GM23338 (cell line): Measurements from ENCODE around the gene MLST8. TPM values are rescaled to one million over a fixed set of nuclear protein-coding genes. Genes with fewer than 3 reads are reported as not detected.

Source experiments
- ATAC-seq: fragments of 200-7000 bp; cut with Tn5 transposase; 3 replicates; pipeline ENCODE4 v1.9.1; 2020
- DNase-seq: peaks from one replicate; pipeline ENCODE4 v3.0.0-alpha.2; 2015; ENCODE audit warnings: low spot score
- H2AFZ ChIP-seq: fragments of 200-600 bp; sonication (generic); 2 replicates; pipeline ENCODE4 v1.8.0; 2016; ENCODE audit warnings: antibody characterized with exemption, mild to moderate bottlenecking, moderate library complexity
- H3F3A ChIP-seq: fragments of 200-600 bp; sonication (generic); replicated peaks from 2 replicates; pipeline ENCODE4 v1.8.0; 2017; ENCODE audit warnings: antibody characterized with exemption, mixed run types, low read depth
- H3K27ac ChIP-seq: fragments of 200-600 bp; sonication (generic); 2 replicates; pipeline ENCODE4 v1.6.1; 2016; ENCODE audit warnings: low read depth
- H3K27me3 ChIP-seq: fragments of 200-600 bp; sonication (generic); 2 replicates; pipeline ENCODE4 v1.8.0; 2016; ENCODE audit warnings: mild to moderate bottlenecking, mixed run types, moderate library complexity; ENCODE audit not compliant: insufficient read depth
- H3K36me3 ChIP-seq: fragments of 200-600 bp; sonication (generic); 2 replicates; pipeline ENCODE4 v1.8.0; 2016; ENCODE audit warnings: mild to moderate bottlenecking; ENCODE audit not compliant: insufficient read depth
- H3K4me1 ChIP-seq: fragments of 200-600 bp; sonication (generic); 2 replicates; pipeline ENCODE4 v1.8.0; 2016; ENCODE audit warnings: mild to moderate bottlenecking, moderate library complexity; ENCODE audit not compliant: insufficient read depth
- H3K4me2 ChIP-seq: fragments of 200-600 bp; sonication (generic); 2 replicates; pipeline ENCODE4 v1.7.1; 2017; ENCODE audit warnings: mixed run types
- H3K4me3 ChIP-seq: fragments of 200-600 bp; sonication (generic); 2 replicates; pipeline ENCODE4 v1.6.1; 2016; ENCODE audit warnings: mixed run types
- H3K79me2 ChIP-seq: fragments of 200-600 bp; sonication (generic); replicated peaks from 2 replicates; pipeline ENCODE4 v1.8.0; 2017; ENCODE audit warnings: mild to moderate bottlenecking; ENCODE audit not compliant: insufficient read depth
- H3K9me2 ChIP-seq: fragments of 200-600 bp; sonication (generic); 2 replicates; pipeline ENCODE4 v1.8.0; 2017; ENCODE audit not compliant: insufficient read depth
- H4K20me1 ChIP-seq: fragments of 200-600 bp; sonication (generic); replicated peaks from 2 replicates; pipeline ENCODE4 v1.8.0; 2017; ENCODE audit warnings: mild to moderate bottlenecking; ENCODE audit not compliant: insufficient read depth
- H3K27ac Mint-ChIP-seq: 2 replicates; pipeline ENCODE4 v1.8.0; 2020; ENCODE audit warnings: inconsistent platforms, mild to moderate bottlenecking, moderate library complexity, mixed read lengths
- H3K27me3 Mint-ChIP-seq: 3 replicates; pipeline ENCODE4 v1.8.0; 2022; ENCODE audit warnings: low read depth, mild to moderate bottlenecking, moderate library complexity, mixed read lengths, inconsistent platforms; ENCODE audit not compliant: insufficient read depth, poor library complexity
- H3K36me3 Mint-ChIP-seq: 3 replicates; pipeline ENCODE4 v1.8.0; 2021; ENCODE audit warnings: low read depth, mild to moderate bottlenecking, inconsistent platforms, moderate library complexity, mixed read lengths
- H3K4me1 Mint-ChIP-seq: 3 replicates; pipeline ENCODE4 v1.8.0; 2020; ENCODE audit warnings: mild to moderate bottlenecking, inconsistent platforms, mixed read lengths
- H3K4me3 Mint-ChIP-seq: 3 replicates; pipeline ENCODE4 v1.8.0; 2021; ENCODE audit warnings: moderate library complexity, mild to moderate bottlenecking, inconsistent platforms, mixed read lengths
- H3K9me3 Mint-ChIP-seq: 3 replicates; pipeline ENCODE4 v1.8.0; 2020; ENCODE audit warnings: moderate library complexity, mild to moderate bottlenecking, inconsistent platforms, mixed read lengths
- ETS1 ChIP-seq: IDR thresholded peaks from 2 replicates; pipeline ENCODE4 v1.6.1; 2016; ENCODE audit warnings: antibody characterized with exemption
- EZH2 ChIP-seq: fragments of 200-600 bp; sonication (generic); IDR thresholded peaks from one replicate; pipeline ENCODE4 v1.8.0; 2017; ENCODE audit warnings: antibody characterized with exemption, mild to moderate bottlenecking, low read depth; ENCODE audit not compliant: unreplicated experiment
- EZH2phosphoT487 ChIP-seq: fragments of 200-600 bp; sonication (generic); IDR thresholded peaks from one replicate; pipeline ENCODE4 v1.8.1; 2018; ENCODE audit warnings: antibody characterized with exemption; ENCODE audit not compliant: unreplicated experiment
- JUNB ChIP-seq: IDR thresholded peaks from one replicate; pipeline ENCODE4 v1.6.1; 2016; ENCODE audit warnings: antibody characterized with exemption; ENCODE audit not compliant: unreplicated experiment
- NANOG ChIP-seq: IDR thresholded peaks from 2 replicates; pipeline ENCODE4 v1.6.1; 2016; ENCODE audit warnings: antibody characterized with exemption, borderline replicate concordance
- POLR2AphosphoS5 ChIP-seq: IDR thresholded peaks from 2 replicates; pipeline ENCODE4 v1.6.1; 2016; ENCODE audit warnings: antibody characterized with exemption, low read depth
- ZNF114 ChIP-seq: fragments of 250-450 bp; sonication (Bioruptor Pico); IDR thresholded peaks from 2 replicates; pipeline ENCODE4 v1.5.0; 2020; ENCODE audit warnings: mild to moderate bottlenecking, moderate library complexity
- ZNF331 ChIP-seq: fragments of 250-450 bp; sonication (Bioruptor Pico); IDR thresholded peaks from 2 replicates; pipeline ENCODE4 v1.5.0; 2020; ENCODE audit warnings: low read depth, mild to moderate bottlenecking, moderate library complexity
- polyA plus RNA-seq: library from polyadenylated mRNA; unstranded; fragments of >200 nt; fragmentation: Nextera tagmentation; extraction: Ambion mirVana; gene quantifications from 2 replicates; pipeline ENCODE4 v1.2.1, GENCODE V29; 2016
- total RNA-seq: library from RNA; depleted of rRNA; stranded (reverse); fragments of >200 nt; shearing (Covaris generic); gene quantifications from 2 replicates; pipeline ENCODE4 v1.2.3, GENCODE V29; 2014
- TF ChIP-seq, protein P1 (sequence below): fragments of 250-450 bp; sonication (Bioruptor Pico); IDR thresholded peaks from 2 replicates; pipeline ENCODE4 v1.5.0; 2020; ENCODE audit warnings: mild to moderate bottlenecking, moderate library complexity

Gene MLST8
- total and polyA plus RNA-seq, 2 experiments from 2014 or later: 58.8 to 138 TPM

GRCh38 chr16:2160915-2161551 lies 44.2 kb upstream of the MLST8 start (continued):
- TF ChIP-seq, protein P1, sequence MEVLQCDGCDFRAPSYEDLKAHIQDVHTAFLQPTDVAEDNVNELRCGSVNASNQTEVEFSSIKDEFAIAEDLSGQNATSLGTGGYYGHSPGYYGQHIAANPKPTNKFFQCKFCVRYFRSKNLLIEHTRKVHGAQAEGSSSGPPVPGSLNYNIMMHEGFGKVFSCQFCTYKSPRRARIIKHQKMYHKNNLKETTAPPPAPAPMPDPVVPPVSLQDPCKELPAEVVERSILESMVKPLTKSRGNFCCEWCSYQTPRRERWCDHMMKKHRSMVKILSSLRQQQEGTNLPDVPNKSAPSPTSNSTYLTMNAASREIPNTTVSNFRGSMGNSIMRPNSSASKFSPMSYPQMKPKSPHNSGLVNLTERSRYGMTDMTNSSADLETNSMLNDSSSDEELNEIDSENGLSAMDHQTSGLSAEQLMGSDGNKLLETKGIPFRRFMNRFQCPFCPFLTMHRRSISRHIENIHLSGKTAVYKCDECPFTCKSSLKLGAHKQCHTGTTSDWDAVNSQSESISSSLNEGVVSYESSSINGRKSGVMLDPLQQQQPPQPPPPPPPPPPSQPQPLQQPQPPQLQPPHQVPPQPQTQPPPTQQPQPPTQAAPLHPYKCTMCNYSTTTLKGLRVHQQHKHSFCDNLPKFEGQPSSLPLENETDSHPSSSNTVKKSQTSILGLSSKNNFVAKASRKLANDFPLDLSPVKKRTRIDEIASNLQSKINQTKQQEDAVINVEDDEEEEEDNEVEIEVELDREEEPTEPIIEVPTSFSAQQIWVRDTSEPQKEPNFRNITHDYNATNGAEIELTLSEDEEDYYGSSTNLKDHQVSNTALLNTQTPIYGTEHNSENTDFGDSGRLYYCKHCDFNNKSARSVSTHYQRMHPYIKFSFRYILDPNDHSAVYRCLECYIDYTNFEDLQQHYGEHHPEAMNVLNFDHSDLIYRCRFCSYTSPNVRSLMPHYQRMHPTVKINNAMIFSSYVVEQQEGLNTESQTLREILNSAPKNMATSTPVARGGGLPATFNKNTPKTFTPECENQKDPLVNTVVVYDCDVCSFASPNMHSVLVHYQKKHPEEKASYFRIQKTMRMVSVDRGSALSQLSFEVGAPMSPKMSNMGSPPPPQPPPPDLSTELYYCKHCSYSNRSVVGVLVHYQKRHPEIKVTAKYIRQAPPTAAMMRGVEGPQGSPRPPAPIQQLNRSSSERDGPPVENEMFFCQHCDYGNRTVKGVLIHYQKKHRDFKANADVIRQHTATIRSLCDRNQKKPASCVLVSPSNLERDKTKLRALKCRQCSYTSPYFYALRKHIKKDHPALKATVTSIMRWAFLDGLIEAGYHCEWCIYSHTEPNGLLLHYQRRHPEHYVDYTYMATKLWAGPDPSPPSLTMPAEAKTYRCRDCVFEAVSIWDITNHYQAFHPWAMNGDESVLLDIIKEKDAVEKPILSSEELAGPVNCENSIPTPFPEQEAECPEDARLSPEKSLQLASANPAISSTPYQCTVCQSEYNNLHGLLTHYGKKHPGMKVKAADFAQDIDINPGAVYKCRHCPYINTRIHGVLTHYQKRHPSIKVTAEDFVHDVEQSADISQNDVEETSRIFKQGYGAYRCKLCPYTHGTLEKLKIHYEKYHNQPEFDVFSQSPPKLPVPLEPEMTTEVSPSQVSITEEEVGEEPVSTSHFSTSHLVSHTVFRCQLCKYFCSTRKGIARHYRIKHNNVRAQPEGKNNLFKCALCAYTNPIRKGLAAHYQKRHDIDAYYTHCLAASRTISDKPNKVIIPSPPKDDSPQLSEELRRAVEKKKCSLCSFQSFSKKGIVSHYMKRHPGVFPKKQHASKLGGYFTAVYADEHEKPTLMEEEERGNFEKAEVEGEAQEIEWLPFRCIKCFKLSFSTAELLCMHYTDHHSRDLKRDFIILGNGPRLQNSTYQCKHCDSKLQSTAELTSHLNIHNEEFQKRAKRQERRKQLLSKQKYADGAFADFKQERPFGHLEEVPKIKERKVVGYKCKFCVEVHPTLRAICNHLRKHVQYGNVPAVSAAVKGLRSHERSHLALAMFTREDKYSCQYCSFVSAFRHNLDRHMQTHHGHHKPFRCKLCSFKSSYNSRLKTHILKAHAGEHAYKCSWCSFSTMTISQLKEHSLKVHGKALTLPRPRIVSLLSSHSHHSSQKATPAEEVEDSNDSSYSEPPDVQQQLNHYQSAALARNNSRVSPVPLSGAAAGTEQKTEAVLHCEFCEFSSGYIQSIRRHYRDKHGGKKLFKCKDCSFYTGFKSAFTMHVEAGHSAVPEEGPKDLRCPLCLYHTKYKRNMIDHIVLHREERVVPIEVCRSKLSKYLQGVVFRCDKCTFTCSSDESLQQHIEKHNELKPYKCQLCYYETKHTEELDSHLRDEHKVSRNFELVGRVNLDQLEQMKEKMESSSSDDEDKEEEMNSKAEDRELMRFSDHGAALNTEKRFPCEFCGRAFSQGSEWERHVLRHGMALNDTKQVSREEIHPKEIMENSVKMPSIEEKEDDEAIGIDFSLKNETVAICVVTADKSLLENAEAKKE (CRISPR knock-in tag): no peak
- TF ChIP-seq ZNF114 (CRISPR knock-in tag): no peak
- no peak for TF ChIP-seq EZH2phosphoT487
- no peak for TF ChIP-seq ETS1
- no peak for TF ChIP-seq EZH2
- TF ChIP-seq POLR2AphosphoS5: no peak
- TF ChIP-seq NANOG: no peak

DNA sequence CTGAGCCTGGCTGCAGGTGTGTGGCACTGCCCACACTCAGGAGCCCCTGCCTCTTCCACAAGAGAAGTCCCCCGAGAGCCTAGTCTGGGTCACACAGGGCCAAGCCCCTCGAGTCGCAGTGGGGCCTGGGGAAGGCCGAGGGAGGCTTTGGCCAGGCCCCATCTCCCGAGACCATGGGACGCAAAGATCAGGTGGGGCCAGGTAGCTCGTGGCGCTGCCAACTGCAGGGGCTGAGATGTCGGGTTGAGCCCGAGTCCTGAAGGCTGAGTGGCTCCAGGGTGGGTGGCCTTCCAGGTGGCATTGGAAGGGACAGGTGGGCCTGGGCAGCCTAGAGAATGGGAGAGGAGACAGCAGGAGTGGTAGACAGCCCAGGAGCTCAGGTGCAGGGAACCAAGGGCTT lies 43.3 kb upstream of the MLST8 start:
- H2AFZ ChIP-seq: no peak overlapping the region
- peaks cover 4% of the 10 kb centered on the region; the same call in 1 of the 2 replicates for H3K36me3 ChIP-seq
- no peaks in the 10 kb centered on the region for H3K27me3 ChIP-seq
- H3K9me2 ChIP-seq: no peaks in the 10 kb centered on the region
- Mint-ChIP-seq H3K4me3 (no peak overlapping the region), H3K27me3 (peaks cover 18% of the 10 kb centered on the region), H3K9me3 (no peaks in the 10 kb centered on the region; the same call in 2 of the 3 replicates), H3K36me3 (peaks cover 32% of the 10 kb centered on the region), H3K4me1 (peaks cover 20% of the 10 kb centered on the region), H3K27ac (peak overlapping the region; percentile 56)
- H3K79me2 ChIP-seq: peaks cover 61% of the 10 kb centered on the region
- peaks cover 15% of the 10 kb centered on the region; the same call in 1 of the 2 replicates for H3K4me1 ChIP-seq
- H3F3A ChIP-seq: peaks cover 10% of the 10 kb centered on the region; the same call in 1 of the 2 replicates
- no peak for DNase-seq
- no peak for ATAC-seq
- peaks cover 3% of the 10 kb centered on the region for H4K20me1 ChIP-seq
- 0 out of 2 replicates have a peak overlapping the region, but pooled peaks have one; percentile 69 for H3K27ac ChIP-seq
- H3K4me2 ChIP-seq: no peak overlapping the region
- H3K4me3 ChIP-seq: no peak overlapping the region
- TF ChIP-seq JUNB (no peak), ZNF331 (CRISPR knock-in tag) (no peak), POLR2AphosphoS5 (no peak)
